CD4-positive, CD25-positive, alpha-beta regulatory T cell (primary cell): ENCODE measurements around the gene ZNF555. TPM values are rescaled to one million over a fixed set of nuclear protein-coding genes. Genes with fewer than 3 reads are reported as not detected.
"Not testable (repeated sequence)": the region's sequence is repeated elsewhere in the genome, so short reads cannot be mapped to it uniquely, and the experiment has no call there.

Experiments
- ATAC-seq, 2 donors: fragments of 150-1000 bp; cut with Tn5 transposase; one replicate each; pipeline ENCODE4 v1.10.0; 2021; ENCODE audit warnings: low read depth in 2 of 2, moderate number of reproducible peaks in 2 of 2, moderate library complexity in 1 of 2
- DNase-seq, 3 donors: peaks; one replicate each; pipeline versions ENCODE4 v3.0.0 to v3.0.0-alpha.2; 2012 to 2022; ENCODE audit warnings: mixed read lengths in 1 of 3
- H3K27ac ChIP-seq: one replicate; pipeline ENCODE4 v1.7.0; 2013; ENCODE audit warnings: mild to moderate bottlenecking, low read length; ENCODE audit not compliant: insufficient read depth, poor library complexity, severe bottlenecking
- H3K27me3 ChIP-seq: one replicate; pipeline ENCODE4 v1.7.0; 2013; ENCODE audit warnings: low read length; ENCODE audit not compliant: control insufficient read depth, insufficient read depth
- H3K36me3 ChIP-seq: one replicate; pipeline ENCODE4 v1.7.0; 2013; ENCODE audit warnings: mild to moderate bottlenecking, low read length, moderate library complexity; ENCODE audit not compliant: control insufficient read depth, insufficient read depth
- H3K4me1 ChIP-seq: 2 replicates; pipeline ENCODE4 v1.7.0; 2013; ENCODE audit warnings: mild to moderate bottlenecking, low read length; ENCODE audit not compliant: insufficient read depth, control insufficient read depth, poor library complexity, severe bottlenecking
- H3K4me3 ChIP-seq: one replicate; pipeline ENCODE4 v1.7.0; 2013; ENCODE audit warnings: low read depth, mild to moderate bottlenecking, low read length, moderate library complexity
- H3K9me3 ChIP-seq, 2 experiments: 1 replicate in 1 of 2; 2 replicates in 1 of 2; pipeline ENCODE4 v1.7.0; 2013; ENCODE audit warnings: low read length in 2 of 2, mild to moderate bottlenecking in 1 of 2, moderate library complexity in 1 of 2; ENCODE audit not compliant: control insufficient read depth in 2 of 2
- H3K27ac Mint-ChIP-seq, 3 donors: one replicate each; pipeline ENCODE4 v1.8.0; 2020 to 2022; ENCODE audit warnings: mild to moderate bottlenecking in 3 of 3, mixed read lengths in 3 of 3, moderate library complexity in 2 of 3
- H3K27me3 Mint-ChIP-seq: one replicate; pipeline ENCODE4 v1.8.0; 2022; ENCODE audit warnings: mild to moderate bottlenecking, mixed read lengths
- H3K36me3 Mint-ChIP-seq: one replicate; pipeline ENCODE4 v1.8.0; 2020; ENCODE audit warnings: mixed read lengths
- H3K4me1 Mint-ChIP-seq, 4 donors: one replicate each; pipeline ENCODE4 v1.8.0; 2020 to 2022; ENCODE audit warnings: mixed read lengths in 4 of 4, mild to moderate bottlenecking in 1 of 4
- H3K4me3 Mint-ChIP-seq, 4 donors: one replicate each; pipeline ENCODE4 v1.8.0; 2020 to 2022; ENCODE audit warnings: mild to moderate bottlenecking in 4 of 4, mixed read lengths in 4 of 4, moderate library complexity in 3 of 4
- H3K9me3 Mint-ChIP-seq, 7 donors: one replicate each; pipeline ENCODE4 v1.8.0; 2020 to 2022; ENCODE audit warnings: mixed read lengths in 7 of 7, mild to moderate bottlenecking in 3 of 7, moderate library complexity in 2 of 7
- polyA plus RNA-seq, 4 donors: library from polyadenylated mRNA; unstranded; fragments of 300-500 nt; fragmentation: Illumina TruSeq; gene quantifications; one replicate each; pipeline ENCODE4 v1.2.3, GENCODE V29; 2021
- total RNA-seq: library from RNA; stranded (reverse); gene quantifications from one replicate; pipeline ENCODE4 v1.2.3, GENCODE V29; 2022

The ZNF555 gene
- total and polyA plus RNA-seq, 5 donors from 2014 or later: 2.0 to 7.3 (median 6.9) TPM

DNA sequence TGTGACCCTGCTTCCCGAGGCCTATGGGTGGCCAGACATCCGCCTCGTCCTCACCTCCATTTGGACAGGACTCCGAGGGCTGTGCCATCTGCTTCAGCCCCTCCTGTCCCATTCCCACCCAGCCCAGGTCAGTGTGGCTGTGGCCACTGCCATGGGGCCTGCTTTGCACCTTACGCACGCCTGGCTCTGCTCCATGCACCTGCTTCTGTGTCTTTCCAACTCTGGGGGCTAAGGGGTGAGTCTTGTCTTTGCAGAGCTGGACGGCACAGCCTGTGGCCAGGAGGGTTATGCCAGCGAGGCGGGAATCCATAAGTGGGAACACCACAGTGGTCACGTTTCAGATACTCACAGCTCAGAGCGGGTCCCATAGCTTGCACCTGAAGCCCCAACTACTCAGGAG lies 26.8 kb upstream of the ZNF555 start:
- Mint-ChIP-seq H3K36me3 (no peaks in the 10 kb centered on the region), H3K4me3 (no peak overlapping the region), H3K9me3 (no peaks in the 10 kb centered on the region), H3K4me1 (no peaks in the 10 kb centered on the region), H3K27ac (no peak overlapping the region), H3K27me3 (no peaks in the 10 kb centered on the region)
- Histone ChIP-seq H3K4me1 (no peaks in the 10 kb centered on the region), H3K9me3 (no peaks in the 10 kb centered on the region), H3K27ac (no peak overlapping the region), H3K27me3 (no peaks in the 10 kb centered on the region), H3K36me3 (peaks cover 5% of the 10 kb centered on the region), H3K4me3 (no peak overlapping the region)
- no peak for DNase-seq
- ATAC-seq: no peak

DNA sequence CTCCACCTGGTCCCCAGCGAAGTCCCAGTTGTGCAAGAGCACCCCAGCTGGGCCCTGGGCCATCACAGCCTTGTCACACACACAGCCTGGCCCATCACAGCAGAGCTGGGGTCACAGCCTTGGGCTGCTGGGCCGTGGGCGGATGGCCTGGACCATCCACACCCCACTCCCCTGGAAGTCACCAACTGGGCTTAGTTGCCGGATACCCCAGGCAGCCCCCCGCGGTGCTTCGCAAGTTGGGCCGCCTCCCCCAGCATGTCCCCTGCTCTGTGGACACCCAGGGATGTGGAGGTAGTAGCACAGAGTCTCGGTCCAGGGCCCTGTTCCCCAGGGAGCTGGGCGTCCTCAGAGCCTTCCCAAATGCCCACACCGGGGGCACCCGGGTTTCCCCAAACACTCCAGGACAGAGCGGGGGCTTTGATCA lies 26.1 kb upstream of the ZNF555 start:
- Mint-ChIP-seq H3K27ac (no peak overlapping the region), H3K9me3 (no peaks in the 10 kb centered on the region)

DNA sequence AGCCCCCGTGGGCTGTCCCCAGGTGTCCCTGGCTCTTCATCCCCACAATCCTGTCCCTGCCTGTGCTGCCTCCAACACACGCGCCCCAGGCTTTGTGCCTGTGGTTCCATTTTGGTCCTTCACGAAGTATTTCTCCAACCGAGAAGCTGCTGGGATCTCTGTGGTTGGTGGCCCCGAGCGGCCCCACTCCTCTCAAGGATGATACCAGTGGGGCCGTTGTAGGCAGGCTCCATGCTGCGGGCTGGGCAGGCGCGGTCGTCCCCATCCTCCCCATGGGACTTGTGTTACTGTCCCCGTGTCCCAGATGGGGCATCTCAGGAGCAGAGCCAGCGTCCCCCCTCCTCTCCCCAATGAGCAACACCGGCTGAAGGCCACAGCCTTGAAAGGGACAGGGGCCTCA lies 25.4 kb upstream of the ZNF555 start:
- Mint-ChIP-seq H3K4me1 (peaks cover 0 to 8% (median 0%) of the 10 kb centered on the region in 4 donors), H3K4me3 (no peak overlapping the region), H3K36me3 (no peaks in the 10 kb centered on the region), H3K9me3 (no peaks in the 10 kb centered on the region), H3K27ac (peak overlapping the region in 1 of 3 donors; percentile 38), H3K27me3 (no peaks in the 10 kb centered on the region)
- Histone ChIP-seq H3K27me3 (no peaks in the 10 kb centered on the region), H3K27ac (no peak overlapping the region), H3K4me3 (no peak overlapping the region), H3K9me3 (no peaks in the 10 kb centered on the region), H3K36me3 (peaks cover 3% of the 10 kb centered on the region), H3K4me1 (peaks cover 10% of the 10 kb centered on the region)
- no peak for ATAC-seq
- no peak for DNase-seq

More for the DNA sequence above, 26.1 kb upstream of the ZNF555 start:
- DNase-seq (no peak), ATAC-seq (no peak)
- Mint-ChIP-seq H3K36me3 (no peaks in the 10 kb centered on the region), H3K4me3 (no peak overlapping the region), H3K4me1 (peaks cover 0 to 1% (median 0%) of the 10 kb centered on the region in 4 donors), H3K27me3 (no peaks in the 10 kb centered on the region)
- Histone ChIP-seq H3K9me3 (no peaks in the 10 kb centered on the region), H3K36me3 (peaks cover 3% of the 10 kb centered on the region), H3K27ac (no peak overlapping the region), H3K27me3 (no peaks in the 10 kb centered on the region), H3K4me1 (peaks cover 3% of the 10 kb centered on the region), H3K4me3 (no peak overlapping the region)

DNA sequence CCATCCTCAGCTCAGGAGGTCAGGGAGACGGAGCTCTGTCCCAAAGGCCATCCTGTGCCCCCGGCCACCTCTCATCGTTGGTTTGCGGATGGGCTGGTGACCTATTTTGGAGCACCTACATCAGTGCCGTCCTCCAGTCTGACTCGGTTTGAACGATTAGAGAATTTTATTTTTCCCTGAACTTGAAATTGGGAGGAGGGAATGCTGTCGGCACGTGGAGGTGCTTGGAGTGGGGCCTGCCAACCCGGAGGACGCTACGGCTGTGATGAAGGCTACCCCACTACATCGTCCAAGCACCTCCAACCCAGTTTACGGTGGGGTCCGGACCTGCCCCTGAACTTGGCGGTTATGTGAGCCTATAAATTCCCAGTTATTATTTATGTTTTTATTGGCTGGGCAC lies 24.6 kb upstream of the ZNF555 start:
- no peaks in the 10 kb centered on the region for H3K27me3 ChIP-seq
- Mint-ChIP-seq H3K27me3 (no peaks in the 10 kb centered on the region), H3K9me3 (no peaks in the 10 kb centered on the region), H3K4me3 (no peak overlapping the region), H3K27ac (no peak overlapping the region), H3K4me1 (peaks cover 0 to 15% (median 2%) of the 10 kb centered on the region in 4 donors), H3K36me3 (no peaks in the 10 kb centered on the region)
- no peaks in the 10 kb centered on the region for H3K9me3 ChIP-seq
- H3K4me1 ChIP-seq: peaks cover 14% of the 10 kb centered on the region
- no peak overlapping the region for H3K27ac ChIP-seq
- ATAC-seq (no peak), DNase-seq (no peak)
- H3K36me3 ChIP-seq: no peaks in the 10 kb centered on the region
- no peak overlapping the region for H3K4me3 ChIP-seq

DNA sequence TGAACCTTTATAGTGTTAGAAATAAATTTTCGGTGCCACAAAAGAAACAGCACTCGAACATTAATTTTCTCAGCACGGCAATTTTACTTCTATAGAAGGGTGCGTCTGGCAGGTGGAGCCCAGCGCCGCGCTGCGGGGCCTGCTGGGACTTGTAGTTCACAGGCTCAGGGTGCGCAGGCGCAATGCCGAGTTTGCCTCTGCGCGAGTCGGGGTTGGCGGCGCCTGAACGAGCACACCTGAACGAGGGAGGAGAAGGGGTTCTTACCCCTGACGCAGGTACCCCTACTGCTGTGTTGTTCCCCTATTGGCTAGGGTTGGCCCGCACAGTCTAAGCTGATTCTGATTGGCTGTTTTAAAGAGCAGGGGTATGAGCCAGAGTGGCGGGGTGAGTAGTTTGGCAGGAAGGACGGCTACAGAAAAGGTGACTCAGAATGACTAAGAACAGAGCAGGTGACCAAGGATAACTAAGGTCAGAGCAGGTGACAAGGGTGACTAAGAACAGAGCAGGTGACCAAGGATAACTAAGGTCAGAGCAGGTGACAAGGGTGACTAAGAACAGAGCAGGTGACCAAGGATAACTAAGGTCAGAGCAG lies 23.9 kb upstream of the ZNF555 start:
- not testable (repeated sequence) for H3K9me3 ChIP-seq, H3K27me3 Mint-ChIP-seq, H3K27ac Mint-ChIP-seq, H3K36me3 ChIP-seq, ATAC-seq, H3K9me3 Mint-ChIP-seq, H3K27me3 ChIP-seq, H3K36me3 Mint-ChIP-seq, H3K4me3 ChIP-seq, H3K27ac ChIP-seq, DNase-seq
- H3K4me1 ChIP-seq: peaks cover 14% of the 10 kb centered on the region
- H3K4me1 Mint-ChIP-seq: peaks cover 0 to 19% (median 4%) of the 10 kb centered on the region in 4 donors
- H3K4me3 Mint-ChIP-seq: peak overlapping the region in 3 of 4 donors; percentile 36 to 90 (median 74)

DNA sequence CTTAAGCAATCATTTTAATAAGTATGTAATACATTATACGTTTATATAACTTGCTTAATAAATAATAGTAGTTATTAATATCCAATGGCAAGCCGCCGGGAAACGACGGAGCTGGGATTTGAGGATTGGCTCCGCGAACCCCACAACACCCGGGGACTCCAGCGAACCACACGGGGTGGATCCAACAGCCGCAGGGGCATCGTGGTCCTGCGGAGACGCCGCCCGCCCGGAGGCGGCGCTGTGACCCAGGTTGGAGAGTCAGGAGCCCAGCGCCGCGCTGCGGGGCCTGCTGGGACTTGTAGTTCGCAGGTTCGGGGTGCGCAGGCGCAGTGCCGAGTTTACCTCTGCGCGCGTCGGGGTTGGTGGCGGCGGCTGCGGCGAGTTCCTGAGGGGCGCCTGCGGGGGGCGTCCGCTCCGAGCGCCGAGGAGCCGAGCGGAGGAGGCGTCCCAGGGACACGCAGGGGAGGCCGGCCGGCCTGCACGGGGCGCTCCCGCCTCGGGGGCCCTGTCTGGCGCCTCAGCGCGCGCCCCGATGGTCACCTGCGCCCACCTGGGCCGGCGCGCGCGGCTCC lies 21.6 kb upstream of the ZNF555 start, which contains the start of gene ZNF554:
Gene ZNF554, plus strand, starts transcription at position 329 of the 572 bp plus-strand sequence. Its CDS starts 204 bp downstream, at position 533.
- H3K27me3 ChIP-seq: no peaks in the 10 kb centered on the region
- no peaks in the 10 kb centered on the region for H3K36me3 ChIP-seq
- peak; percentile 97 to 98 for ATAC-seq
- peak within 1 kb of the TSS in 2 of 3 donors; percentile 55 to 74 for H3K27ac Mint-ChIP-seq
- peaks cover 14% of the 10 kb centered on the region for H3K4me1 ChIP-seq
- peak within 1 kb of the TSS; percentile 64 for H3K4me3 ChIP-seq
- H3K36me3 Mint-ChIP-seq: peaks cover 4% of the 10 kb centered on the region
- peaks cover 0 to 24% (median 4%) of the 10 kb centered on the region in 4 donors for H3K4me1 Mint-ChIP-seq
- H3K9me3 Mint-ChIP-seq: no peaks in the 10 kb centered on the region
- H3K27me3 Mint-ChIP-seq: no peaks in the 10 kb centered on the region
- peak; percentile 96 to 97 (median 97) for DNase-seq
- peak within 1 kb of the TSS; percentile 86 to 89 (median 86) for H3K4me3 Mint-ChIP-seq
- H3K9me3 ChIP-seq: no peaks in the 10 kb centered on the region
- peak within 1 kb of the TSS; percentile 29 for H3K27ac ChIP-seq

DNA sequence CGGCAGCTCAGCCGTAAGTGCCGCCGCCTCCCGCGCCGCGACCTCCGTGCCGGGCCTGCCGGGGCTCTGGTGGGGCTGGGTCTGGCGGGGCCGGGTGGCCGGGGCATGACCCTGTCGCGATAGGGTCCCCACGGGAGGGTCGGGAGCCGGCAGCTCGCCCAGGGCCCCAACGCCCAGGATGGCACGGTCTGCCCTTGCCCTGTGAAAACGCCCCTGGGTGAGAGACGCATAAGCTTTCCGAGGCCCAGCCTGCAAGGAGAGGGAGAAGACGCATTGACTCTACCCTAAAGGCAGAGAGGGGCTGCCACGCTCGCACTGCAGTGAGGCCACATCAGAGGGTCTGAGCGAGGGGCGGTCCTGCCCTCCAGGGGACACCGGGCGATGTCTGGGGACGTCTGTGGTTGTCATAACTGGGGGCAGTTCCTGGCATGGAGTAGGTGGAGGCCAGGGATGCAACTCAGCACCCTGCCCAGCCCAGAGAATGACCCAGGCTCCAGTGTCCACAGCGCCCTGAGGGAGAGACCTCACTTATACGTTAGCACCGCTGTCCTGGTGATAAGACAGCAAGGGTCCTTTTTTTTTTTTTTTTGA lies 21.1 kb upstream of the ZNF555 start:
- DNase-seq: peak in 1 of 3 donors; percentile 15
- H3K27ac Mint-ChIP-seq: peak overlapping the region in 2 of 3 donors; percentile 23 to 55
- no peak overlapping the region for H3K27ac ChIP-seq

More for the DNA sequence above, 21.1 kb upstream of the ZNF555 start:
- H3K4me3 Mint-ChIP-seq: peak overlapping the region; percentile 81 to 88 (median 84)
- H3K27me3 Mint-ChIP-seq: no peaks in the 10 kb centered on the region
- H3K36me3 ChIP-seq: no peaks in the 10 kb centered on the region
- H3K27me3 ChIP-seq: no peaks in the 10 kb centered on the region
- H3K4me3 ChIP-seq: peak overlapping the region; percentile 64
- H3K4me1 Mint-ChIP-seq: peaks cover 0 to 26% (median 4%) of the 10 kb centered on the region in 4 donors
- H3K4me1 ChIP-seq: peaks cover 14% of the 10 kb centered on the region
- H3K36me3 Mint-ChIP-seq: peaks cover 6% of the 10 kb centered on the region
- peak in 1 of 2 donors; percentile 1 for ATAC-seq
- no peaks in the 10 kb centered on the region for H3K9me3 Mint-ChIP-seq
- H3K9me3 ChIP-seq: no peaks in the 10 kb centered on the region
